ENCODE data around the gene RGS5.

The RGS5 gene

GRCh38 chr1:163178628-163179027 lies 24.1 kb downstream of the RGS5 start:
- DNase-seq: no peak

GRCh38 chr1:163176797-163177196 lies 25.9 kb downstream of the RGS5 start:
- no peak for DNase-seq

- peak; percentile 62 for DNase-seq
Measured at GRCh38 chr1:163174524-163175437, 27.9 kb downstream of the RGS5 start.

GRCh38 chr1:163173121-163173520 lies 29.6 kb downstream of the RGS5 start:
- no peak for DNase-seq

GRCh38 chr1:163172596-163172995 lies 30.1 kb downstream of the RGS5 start:
- no peak for DNase-seq

GRCh38 chr1:163171826-163172225 lies 30.9 kb downstream of the RGS5 start:
- no peak for DNase-seq

GRCh38 chr1:163170975-163171676 lies 31.6 kb downstream of the RGS5 start:
- DNase-seq: peak; percentile 48

- peak; percentile 71 for DNase-seq
Measured at GRCh38 chr1:163170331-163170730, 32.4 kb downstream of the RGS5 start.

- no peak for DNase-seq
Measured at GRCh38 chr1:163169553-163169952, 33.2 kb downstream of the RGS5 start.

GRCh38 chr1:163168053-163168452 lies 34.7 kb downstream of the RGS5 start:
- DNase-seq: peak; percentile 100

- no peak for DNase-seq
Measured at GRCh38 chr1:163166886-163167555, 35.7 kb downstream of the RGS5 start.

- DNase-seq: no peak
Measured at GRCh38 chr1:163165119-163165518, 37.6 kb downstream of the RGS5 start.

GRCh38 chr1:163163881-163164582 lies 38.7 kb downstream of the RGS5 start:
- no peak for DNase-seq

GRCh38 chr1:163163163-163163562 lies 39.6 kb downstream of the RGS5 start:
- no peak for DNase-seq

- DNase-seq: peak; percentile 93
Measured at GRCh38 chr1:163162381-163162914, 40.3 kb downstream of the RGS5 start.

GRCh38 chr1:163161841-163162240 lies 40.9 kb downstream of the RGS5 start:
- no peak for DNase-seq

- no peak for DNase-seq
Measured at GRCh38 chr1:163161337-163161736, 41.4 kb downstream of the RGS5 start.

GRCh38 chr1:163155606-163156005 lies 47.1 kb downstream of the RGS5 start:
- no peak for DNase-seq

GRCh38 chr1:163148911-163149310 lies 53.8 kb downstream of the RGS5 start:
- no peak for DNase-seq

GRCh38 chr1:163147019-163147418 lies 55.7 kb downstream of the RGS5 start:
- DNase-seq: peak; percentile 56

GRCh38 chr1:163145435-163145834 lies 57.3 kb downstream of the RGS5 start:
- DNase-seq: no peak

GRCh38 chr1:163144418-163144817 lies 58.3 kb downstream of the RGS5 start:
- no peak for DNase-seq

GRCh38 chr1:163142152-163142551 lies 60.6 kb downstream of the RGS5 start:
- DNase-seq: no peak

All from fibroblast of skin of right quadriceps (primary cell).